Measurements from ENCODE around the gene CCDC85B. TPM values are rescaled to one million over a fixed set of nuclear protein-coding genes. Genes with fewer than 3 reads are reported as not detected.
A peak's percentile ranks its signal among the peaks of the same experiment; 100 is the strongest.

The CCDC85B gene
- total RNA-seq, 1 donor from 2014 or later, result 36.4 TPM

DNA sequence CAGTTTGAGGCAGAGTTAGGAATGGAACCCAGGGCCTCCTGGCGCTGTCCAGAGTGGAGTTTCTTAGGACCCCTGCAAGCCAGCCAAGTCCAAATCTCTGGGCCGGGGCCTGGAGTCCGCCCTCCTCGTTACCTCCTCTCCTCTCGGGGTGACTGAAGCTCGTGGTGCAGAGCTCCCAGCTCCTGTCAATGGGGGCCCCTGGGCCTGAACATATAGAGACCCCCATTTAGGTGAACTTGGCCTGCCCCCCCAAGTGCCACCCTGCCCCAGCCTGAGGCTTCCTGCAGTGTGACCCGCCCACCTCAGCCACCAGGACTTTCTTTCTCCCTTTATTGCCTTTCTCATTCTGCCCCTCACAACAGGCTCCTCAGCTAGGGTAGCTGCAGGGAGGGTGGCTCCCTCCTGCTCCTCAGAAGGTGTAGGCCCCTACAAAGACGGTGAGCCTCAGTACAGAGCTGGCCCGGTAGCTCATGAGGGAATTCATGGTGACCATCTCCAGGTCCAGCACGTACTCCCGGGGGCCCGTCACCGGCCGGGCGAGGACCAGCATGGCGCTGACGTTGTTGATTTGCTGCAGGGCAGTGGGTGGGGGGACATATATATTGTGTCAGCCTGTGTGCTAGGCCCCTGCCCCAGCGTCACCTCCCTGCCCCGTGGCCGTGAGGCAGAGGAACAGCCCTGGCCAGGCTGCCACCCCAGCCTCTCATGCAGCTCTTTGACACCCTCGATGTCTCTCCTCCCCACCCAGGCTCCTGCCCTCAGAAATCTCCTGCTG, 23.8 kb upstream of the CCDC85B start:
- DNase-seq (peak; percentile 46), ATAC-seq (no peak)
- H3K27me3 ChIP-seq, result no peaks in the 10 kb centered on the region
- H3K9me3 ChIP-seq, result no peaks in the 10 kb centered on the region
- intact Hi-C loops (cut with DNase I), result no loop called here
- peaks cover 64% of the 10 kb centered on the region for H3K36me3 ChIP-seq
- H3K4me3 ChIP-seq, result no peak overlapping the region
- H3K4me1 ChIP-seq, result peaks cover 15% of the 10 kb centered on the region
- TF ChIP-seq, protein P1, sequence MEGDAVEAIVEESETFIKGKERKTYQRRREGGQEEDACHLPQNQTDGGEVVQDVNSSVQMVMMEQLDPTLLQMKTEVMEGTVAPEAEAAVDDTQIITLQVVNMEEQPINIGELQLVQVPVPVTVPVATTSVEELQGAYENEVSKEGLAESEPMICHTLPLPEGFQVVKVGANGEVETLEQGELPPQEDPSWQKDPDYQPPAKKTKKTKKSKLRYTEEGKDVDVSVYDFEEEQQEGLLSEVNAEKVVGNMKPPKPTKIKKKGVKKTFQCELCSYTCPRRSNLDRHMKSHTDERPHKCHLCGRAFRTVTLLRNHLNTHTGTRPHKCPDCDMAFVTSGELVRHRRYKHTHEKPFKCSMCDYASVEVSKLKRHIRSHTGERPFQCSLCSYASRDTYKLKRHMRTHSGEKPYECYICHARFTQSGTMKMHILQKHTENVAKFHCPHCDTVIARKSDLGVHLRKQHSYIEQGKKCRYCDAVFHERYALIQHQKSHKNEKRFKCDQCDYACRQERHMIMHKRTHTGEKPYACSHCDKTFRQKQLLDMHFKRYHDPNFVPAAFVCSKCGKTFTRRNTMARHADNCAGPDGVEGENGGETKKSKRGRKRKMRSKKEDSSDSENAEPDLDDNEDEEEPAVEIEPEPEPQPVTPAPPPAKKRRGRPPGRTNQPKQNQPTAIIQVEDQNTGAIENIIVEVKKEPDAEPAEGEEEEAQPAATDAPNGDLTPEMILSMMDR (IDR thresholded peaks at IDR 0.05), result no peak
- H3K27ac ChIP-seq, result no peak overlapping the region

DNA sequence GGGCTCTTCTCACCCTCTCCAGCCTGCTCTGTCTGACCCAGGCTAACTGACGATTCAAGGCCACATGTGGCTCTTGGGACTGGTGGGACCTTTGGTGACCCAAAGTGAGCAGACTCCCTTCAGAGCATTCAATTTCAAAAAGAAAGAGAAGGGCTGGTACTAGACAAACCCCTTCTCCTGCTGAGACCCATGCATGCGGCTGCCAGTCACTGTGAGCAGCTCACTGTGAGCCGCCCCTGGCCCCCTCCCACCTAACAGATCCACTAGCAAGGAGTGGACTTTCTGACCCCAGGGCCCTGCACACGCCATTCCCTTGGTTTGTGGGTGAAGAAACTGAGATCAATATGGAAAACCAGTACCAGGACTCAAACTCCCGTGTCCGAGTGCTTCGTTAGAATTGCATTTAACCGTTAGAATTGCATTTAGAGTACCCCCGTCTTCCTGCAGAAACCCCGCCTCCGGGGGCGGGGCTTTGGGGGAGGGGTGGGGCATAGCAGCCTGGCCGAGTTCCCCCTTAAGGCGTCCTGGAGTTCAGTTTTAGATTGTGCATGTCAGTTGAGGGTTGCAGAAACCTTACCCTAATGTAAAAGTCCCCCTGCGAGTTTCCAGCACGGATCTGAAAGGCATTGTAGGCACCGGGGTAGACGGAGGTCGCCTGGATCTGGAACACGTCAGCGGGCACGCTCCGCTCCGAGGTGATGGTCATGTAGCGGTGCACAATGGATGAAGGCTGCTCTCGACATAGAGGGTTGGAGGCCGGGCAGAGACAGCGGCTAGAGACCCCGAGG, 23.0 kb upstream of the CCDC85B start:
- Histone ChIP-seq H3K4me1 (peaks cover 14% of the 10 kb centered on the region), H3K27ac (no peak overlapping the region), H3K4me3 (no peak overlapping the region), H3K36me3 (peaks cover 56% of the 10 kb centered on the region), H3K9me3 (no peaks in the 10 kb centered on the region), H3K27me3 (no peaks in the 10 kb centered on the region)
- TF ChIP-seq, protein P1 (IDR thresholded peaks at IDR 0.05), result no peak
- ATAC-seq, result no peak
- intact Hi-C loops (cut with DNase I), result no loop called here
- no peak for DNase-seq

DNA sequence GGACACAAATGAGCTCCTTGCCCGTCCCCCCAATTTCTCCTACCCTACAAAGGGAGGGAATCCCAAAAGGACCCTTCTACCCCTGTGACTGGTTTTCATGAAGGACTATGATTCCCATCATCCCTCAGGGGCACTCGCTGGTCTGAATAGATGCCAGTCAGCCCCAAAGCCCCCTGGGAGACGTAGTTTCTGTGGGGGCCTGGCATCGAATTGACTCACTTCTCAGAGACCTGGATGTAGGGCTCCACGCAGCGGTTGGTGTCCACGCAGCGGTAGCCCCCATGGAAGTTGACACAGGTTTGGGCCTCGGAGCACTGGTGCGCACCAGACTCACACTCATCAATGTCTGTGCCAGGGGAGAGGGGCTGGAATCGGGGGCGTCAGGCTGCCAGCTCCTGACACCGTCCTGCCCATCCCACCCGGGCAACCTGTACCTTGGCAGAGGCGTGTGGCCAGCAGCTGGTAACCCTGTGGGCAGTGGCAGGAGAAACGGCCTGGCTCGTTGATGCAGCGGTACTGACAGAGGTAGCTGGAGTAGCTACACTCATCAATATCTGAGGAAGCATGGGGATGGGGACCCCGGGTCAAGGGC, 22.3 kb upstream of the CCDC85B start:
- intact Hi-C loops (cut with DNase I), result no loop called here
- peaks cover 14% of the 10 kb centered on the region for H3K4me1 ChIP-seq
- H3K36me3 ChIP-seq, result peaks cover 49% of the 10 kb centered on the region
- ATAC-seq (no peak), DNase-seq (no peak)
- H3K9me3 ChIP-seq, result no peaks in the 10 kb centered on the region
- TF ChIP-seq, protein P1 (IDR thresholded peaks at IDR 0.05), result no peak
- H3K27ac ChIP-seq, result no peak overlapping the region
- H3K4me3 ChIP-seq, result no peak overlapping the region
- H3K27me3 ChIP-seq, result no peaks in the 10 kb centered on the region

DNA sequence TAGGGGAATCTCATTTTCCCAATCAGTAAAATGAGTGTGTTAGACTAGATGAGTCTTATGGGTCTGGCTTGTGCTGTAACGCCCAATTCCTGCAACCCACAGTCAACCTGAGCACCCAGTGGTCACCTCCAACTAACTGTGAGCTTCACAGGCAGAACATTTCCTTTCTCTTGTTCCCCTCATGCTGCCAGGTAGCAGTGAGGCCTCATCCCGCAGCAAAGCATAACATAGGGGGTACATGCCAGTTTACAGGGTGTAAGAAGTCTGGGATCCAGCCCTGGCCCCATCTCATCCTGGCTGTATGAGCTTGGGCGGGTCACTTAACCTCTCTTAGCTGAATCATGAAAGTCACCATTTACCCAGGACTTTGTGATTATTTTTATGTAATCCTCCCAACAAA, 21.6 kb upstream of the CCDC85B start:
- TF ChIP-seq, protein P1 (IDR thresholded peaks at IDR 0.05), result no peak
- H3K4me1 ChIP-seq, result peaks cover 16% of the 10 kb centered on the region
- H3K27ac ChIP-seq, result no peak overlapping the region
- H3K27me3 ChIP-seq, result no peaks in the 10 kb centered on the region
- no peak overlapping the region for H3K4me3 ChIP-seq
- no peak for ATAC-seq
- intact Hi-C loops (cut with DNase I), result no loop called here
- peaks cover 42% of the 10 kb centered on the region for H3K36me3 ChIP-seq
- H3K9me3 ChIP-seq, result no peaks in the 10 kb centered on the region
- DNase-seq, result no peak

DNA sequence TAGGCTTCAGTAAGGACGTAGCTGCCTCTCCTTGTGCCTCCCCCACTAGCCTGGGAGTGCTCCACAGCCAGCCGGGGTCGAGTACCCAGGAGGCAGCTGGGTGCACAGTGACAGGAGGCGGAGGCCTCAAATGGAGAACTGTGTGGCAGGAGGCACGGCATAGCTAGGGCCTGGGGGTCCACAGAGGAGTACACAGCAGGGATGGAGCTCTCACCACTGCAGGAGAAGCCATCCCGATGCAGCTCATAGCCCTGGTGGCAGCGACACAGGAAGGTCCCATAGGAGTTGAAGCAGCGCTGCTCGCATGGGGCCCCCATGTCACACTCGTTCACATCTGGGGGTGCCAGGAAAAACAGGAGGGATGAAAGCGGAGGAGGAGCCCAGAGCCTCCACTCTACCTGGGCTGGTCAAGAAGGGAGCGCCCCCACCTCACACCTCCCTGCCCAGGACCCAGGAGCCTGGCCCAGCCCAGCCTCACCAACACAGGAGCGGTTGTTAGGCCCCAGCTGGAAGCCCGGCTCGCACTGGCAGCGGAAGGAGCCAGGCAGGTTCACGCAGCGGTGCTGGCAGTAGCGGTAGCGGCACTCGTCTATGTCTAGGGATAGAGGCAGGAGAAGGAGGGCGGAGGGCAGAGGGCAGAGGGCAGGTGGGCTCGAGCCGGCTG, 20.7 kb upstream of the CCDC85B start:
- H3K27me3 ChIP-seq, result no peaks in the 10 kb centered on the region
- intact Hi-C loops (cut with DNase I), result no loop called here
- no peak overlapping the region for H3K27ac ChIP-seq
- ATAC-seq (no peak), DNase-seq (no peak)
- peaks cover 33% of the 10 kb centered on the region for H3K36me3 ChIP-seq
- TF ChIP-seq, protein P1 (IDR thresholded peaks at IDR 0.05), result no peak
- H3K9me3 ChIP-seq, result no peaks in the 10 kb centered on the region
- H3K4me1 ChIP-seq, result peaks cover 19% of the 10 kb centered on the region
- no peak overlapping the region for H3K4me3 ChIP-seq
